HEK293 (cell line): ENCODE data around the gene NPAS1.

Source experiments
- CTCF ChIA-PET: fragments of 350-600 bp; formaldehyde crosslinking; extraction: SDS; loops from one replicate; lab custom pipeline; 2021; ENCODE audit warnings: antibody characterized with exemption; lab: Yijun Ruan, JAX
- POLR2A ChIA-PET: fragments of 300-600 bp; formaldehyde crosslinking; extraction: SDS; loops from one replicate; lab custom pipeline; 2020; ENCODE audit warnings: antibody characterized with exemption, inconsistent platforms; lab: Yijun Ruan, JAX
- H3K27ac ChIP-seq: fragments of 200-500 bp; sonication (Bioruptor generic); 2 replicates; pipeline ENCODE4 v1.5.1; 2014; ENCODE audit warnings: low read depth, low read length, control low read depth, inconsistent platforms; ENCODE audit errors: extremely low read depth
- H3K36me3 ChIP-seq, 2 experiments: fragments of 200-500 bp in 1 of 2; sonication (Bioruptor generic) in 1 of 2; 1 replicate in 1 of 2; 2 replicates in 1 of 2; pipeline ENCODE4 v1.5.1; 2014 to 2017; ENCODE audit warnings: inconsistent platforms in 2 of 2, low read length in 2 of 2; ENCODE audit not compliant: control insufficient read depth in 2 of 2, insufficient read depth in 1 of 2
- H3K4me1 ChIP-seq: fragments of 200-500 bp; sonication (Bioruptor generic); 2 replicates; pipeline ENCODE4 v1.5.1; 2014; ENCODE audit warnings: mild to moderate bottlenecking, low read length, inconsistent platforms; ENCODE audit not compliant: control insufficient read depth, insufficient read depth
- H3K4me3 ChIP-seq: 2 replicates; pipeline ENCODE4 v1.5.1; 2011; ENCODE audit warnings: low read depth, mild to moderate bottlenecking, control low read depth, low read length, moderate library complexity
- H3K9me3 ChIP-seq: fragments of 200-500 bp; sonication (Bioruptor generic); 2 replicates; pipeline ENCODE4 v1.5.1; 2014; ENCODE audit warnings: low read depth, low read length, inconsistent platforms; ENCODE audit not compliant: control insufficient read depth, insufficient read depth
- GFI1B ChIP-seq: fragments of 450-650 bp; formaldehyde crosslinking; IDR thresholded peaks from 2 replicates; pipeline ENCODE4 v1.5.1; 2016; ENCODE audit warnings: missing biosample characterization, missing genetic modification characterization
- GLIS1 ChIP-seq: fragments of 450-650 bp; formaldehyde crosslinking; IDR thresholded peaks from 2 replicates; pipeline ENCODE4 v1.5.1; 2016; ENCODE audit warnings: missing biosample characterization, missing genetic modification characterization
- HIC1 ChIP-seq: fragments of 450-650 bp; formaldehyde crosslinking; IDR thresholded peaks from 2 replicates; pipeline ENCODE4 v1.5.1; 2016; ENCODE audit warnings: missing biosample characterization, missing genetic modification characterization
- MEIS1 ChIP-seq: sonication (generic); formaldehyde crosslinking; IDR thresholded peaks from 2 replicates; pipeline ENCODE4 v1.8.1; 2022; ENCODE audit warnings: missing genetic modification reagents, mild to moderate bottlenecking, borderline replicate concordance
- MZF1 ChIP-seq: fragments of 450-650 bp; formaldehyde crosslinking; IDR thresholded peaks from 2 replicates; pipeline ENCODE4 v1.5.1; 2017; ENCODE audit warnings: missing biosample characterization, missing genetic modification characterization, borderline replicate concordance
- PRDM6 ChIP-seq: fragments of 450-650 bp; formaldehyde crosslinking; IDR thresholded peaks from 2 replicates; pipeline ENCODE4 v1.5.1; 2017; ENCODE audit warnings: missing biosample characterization, missing genetic modification characterization
- SCRT1 ChIP-seq: fragments of 450-650 bp; formaldehyde crosslinking; IDR thresholded peaks from 2 replicates; pipeline ENCODE4 v1.5.1; 2016; ENCODE audit warnings: missing biosample characterization, missing genetic modification characterization, borderline replicate concordance
- SP2 ChIP-seq: fragments of 450-650 bp; formaldehyde crosslinking; IDR thresholded peaks from 2 replicates; pipeline ENCODE4 v1.5.1; 2016; ENCODE audit warnings: missing biosample characterization, missing genetic modification characterization
- SP3 ChIP-seq: fragments of 450-650 bp; formaldehyde crosslinking; IDR thresholded peaks from 2 replicates; pipeline ENCODE4 v1.5.1; 2016; ENCODE audit warnings: missing biosample characterization, missing genetic modification characterization
- WT1 ChIP-seq: fragments of 450-650 bp; formaldehyde crosslinking; IDR thresholded peaks from 2 replicates; pipeline ENCODE4 v1.5.1; 2016; ENCODE audit warnings: missing biosample characterization, missing genetic modification characterization
- ZBTB17 ChIP-seq: fragments of 450-650 bp; formaldehyde crosslinking; IDR thresholded peaks from 2 replicates; pipeline ENCODE4 v1.5.1; 2016; ENCODE audit warnings: missing biosample characterization, missing genetic modification characterization
- ZBTB21 ChIP-seq: fragments of 450-650 bp; formaldehyde crosslinking; IDR thresholded peaks from 2 replicates; pipeline ENCODE4 v1.5.1; 2017; ENCODE audit warnings: missing biosample characterization, missing genetic modification characterization
- ZBTB8A ChIP-seq: fragments of 450-650 bp; formaldehyde crosslinking; IDR thresholded peaks from 2 replicates; pipeline ENCODE4 v1.5.1; 2016; ENCODE audit warnings: missing biosample characterization, missing genetic modification characterization
- ZFP37 ChIP-seq: fragments of 450-650 bp; formaldehyde crosslinking; IDR thresholded peaks from 2 replicates; pipeline ENCODE4 v1.5.1; 2016; ENCODE audit warnings: missing biosample characterization, missing genetic modification characterization
- ZFP69B ChIP-seq: fragments of 450-650 bp; formaldehyde crosslinking; IDR thresholded peaks from 2 replicates; pipeline ENCODE4 v1.5.1; 2016; ENCODE audit warnings: missing biosample characterization, missing genetic modification characterization
- ZNF132 ChIP-seq: fragments of 450-650 bp; formaldehyde crosslinking; IDR thresholded peaks from 2 replicates; pipeline ENCODE4 v1.5.1; 2017; ENCODE audit warnings: missing biosample characterization, missing genetic modification characterization, borderline replicate concordance
- ZNF23 ChIP-seq: fragments of 450-650 bp; formaldehyde crosslinking; IDR thresholded peaks from 2 replicates; pipeline ENCODE4 v1.5.1; 2016; ENCODE audit warnings: missing biosample characterization, missing genetic modification characterization, borderline replicate concordance
- ZNF266 ChIP-seq: fragments of 450-650 bp; formaldehyde crosslinking; IDR thresholded peaks from 2 replicates; pipeline ENCODE4 v1.5.1; 2016; ENCODE audit warnings: missing biosample characterization, missing genetic modification characterization, low read depth
- ZNF292 ChIP-seq: fragments of 450-650 bp; formaldehyde crosslinking; IDR thresholded peaks from 2 replicates; pipeline ENCODE4 v1.5.1; 2016; ENCODE audit warnings: low read depth, missing biosample characterization, missing genetic modification characterization, borderline replicate concordance
- ZNF341 ChIP-seq: fragments of 450-650 bp; formaldehyde crosslinking; IDR thresholded peaks from 2 replicates; pipeline ENCODE4; 2016; ENCODE audit warnings: low read depth, missing biosample characterization, missing genetic modification characterization
- ZNF433 ChIP-seq: fragments of 450-650 bp; formaldehyde crosslinking; IDR thresholded peaks from 2 replicates; pipeline ENCODE4 v1.5.1; 2016; ENCODE audit warnings: missing biosample characterization, missing genetic modification characterization, low read depth
- ZNF664 ChIP-seq: fragments of 450-650 bp; formaldehyde crosslinking; IDR thresholded peaks from 2 replicates; pipeline ENCODE4 v1.5.1; 2016; ENCODE audit warnings: missing biosample characterization, missing genetic modification characterization
- ZNF76 ChIP-seq: fragments of 450-650 bp; formaldehyde crosslinking; IDR thresholded peaks from 2 replicates; pipeline ENCODE4; 2016; ENCODE audit warnings: low read depth, missing biosample characterization, missing genetic modification characterization, borderline replicate concordance
- ZNF843 ChIP-seq: fragments of 450-650 bp; formaldehyde crosslinking; IDR thresholded peaks from 2 replicates; pipeline ENCODE4 v1.5.1; 2016; ENCODE audit warnings: missing biosample characterization, missing genetic modification characterization
- ZXDB ChIP-seq: fragments of 450-650 bp; formaldehyde crosslinking; IDR thresholded peaks from 2 replicates; pipeline ENCODE4 v1.5.1; 2016; ENCODE audit warnings: missing biosample characterization, missing genetic modification characterization

The NPAS1 gene

GRCh38 chr19:46974181-46974580, 45.5 kb upstream of the NPAS1 start:
- ChIA-PET CTCF (interaction anchor here (0.6 to 1.9 kb wide), 4 partner anchors 10 to 246 kb away, joined by 3 to 4 read pairs (median 4); no protein-coding TSS in a partner anchor), POLR2A (no interaction called here)
- no peak overlapping the region for H3K4me3 ChIP-seq
- H3K36me3 ChIP-seq = peaks cover 0 to 9% of the 10 kb centered on the region in 2 experiments; a peak in 2 of 3 replicates
- no peak overlapping the region for H3K27ac ChIP-seq
- no peak for TF ChIP-seq MEIS1
- H3K4me1 ChIP-seq = peaks cover 18% of the 10 kb centered on the region
- no peaks in the 10 kb centered on the region for H3K9me3 ChIP-seq

- Histone ChIP-seq H3K4me1 (peaks cover 18% of the 10 kb centered on the region), H3K36me3 (no peaks in the 10 kb centered on the region; a peak in 1 of 3 replicates), H3K4me3 (no peak overlapping the region), H3K27ac (peak overlapping the region; percentile 42), H3K9me3 (no peaks in the 10 kb centered on the region)
- peak; percentile 77; the same call in 1 of the 2 replicates for TF ChIP-seq MZF1 (tag by site-specific recombination)
- TF ChIP-seq SP3 = no peak
- peak; percentile 39; the same call in 1 of the 2 replicates for TF ChIP-seq GLIS1 (tag by site-specific recombination)
- TF ChIP-seq ZNF266 (tag by site-specific recombination) = no peak
- TF ChIP-seq ZBTB21 (tag by site-specific recombination) = no peak
- POLR2A ChIA-PET = interaction anchor here (0.5 to 1.8 kb wide), 5 partner anchors 48 to 479 kb away, joined by 4 to 6 read pairs (median 4); partner anchors contain the start of gene PNMA8B
- CTCF ChIA-PET = interaction anchor here (0.8 to 3.5 kb wide), 7 partner anchors 11 to 247 kb away, joined by 3 to 33 read pairs (median 4); no protein-coding TSS in a partner anchor
These were observed 44.4 kb upstream of the NPAS1 start for GRCh38 chr19:46975011-46975924.

GRCh38 chr19:46975925-46976782, 43.5 kb upstream of the NPAS1 start:
- Histone ChIP-seq H3K27ac (peak overlapping the region; percentile 42), H3K9me3 (no peaks in the 10 kb centered on the region), H3K4me3 (no peak overlapping the region), H3K36me3 (no peaks in the 10 kb centered on the region; a peak in 1 of 3 replicates), H3K4me1 (peaks cover 18% of the 10 kb centered on the region)
- ChIA-PET POLR2A (interaction anchor here (0.5 to 1.8 kb wide), 8 partner anchors 22 to 480 kb away, joined by 4 to 9 read pairs (median 4); partner anchors contain the start of gene PNMA8B), CTCF (interaction anchor here (0.5 to 3.5 kb wide), 9 partner anchors 12 to 250 kb away, joined by 3 to 33 read pairs (median 4); no protein-coding TSS in a partner anchor)
- peak; percentile 86 for TF ChIP-seq SCRT1 (tag by site-specific recombination)
- TF ChIP-seq GFI1B (tag by site-specific recombination) = peak; percentile 99
- no peak for TF ChIP-seq SP2 (tag by site-specific recombination)
- TF ChIP-seq ZNF292 = no peak
- peak; percentile 97 for TF ChIP-seq PRDM6 (tag by site-specific recombination)
- TF ChIP-seq ZNF433 (tag by site-specific recombination) = no peak
- no peak for TF ChIP-seq ZFP37 (tag by site-specific recombination)
- TF ChIP-seq ZNF664 (tag by site-specific recombination) = 0 out of 2 replicates have a peak, but pooled peaks have one; percentile 23
- no peak for TF ChIP-seq ZNF76 (tag by site-specific recombination)
- TF ChIP-seq ZNF23 (tag by site-specific recombination) = no peak
- peak; percentile 94 for TF ChIP-seq ZNF843 (tag by site-specific recombination)
- no peak for TF ChIP-seq ZFP69B (tag by site-specific recombination)
- peak; percentile 26; the same call in 1 of the 2 replicates for TF ChIP-seq ZBTB17 (tag by site-specific recombination)
- 0 out of 2 replicates have a peak, but pooled peaks have one; percentile 18 for TF ChIP-seq ZBTB8A (tag by site-specific recombination)
- TF ChIP-seq ZXDB (tag by site-specific recombination) = 0 out of 2 replicates have a peak, but pooled peaks have one; percentile 43
- peak; percentile 67 for TF ChIP-seq ZNF341 (tag by site-specific recombination)
- no peak for TF ChIP-seq HIC1 (tag by site-specific recombination)
- no peak for TF ChIP-seq ZNF132
- TF ChIP-seq WT1 (tag by site-specific recombination) = peak; percentile 56
